CD4-positive, CD25-positive, alpha-beta regulatory T cell (primary cell): Measurements from ENCODE around the gene GOLGA6A. TPM values are rescaled to one million over a fixed set of nuclear protein-coding genes. Genes with fewer than 3 reads are reported as not detected.
"Not testable (repeated sequence)": the region's sequence is repeated elsewhere in the genome, so short reads cannot be mapped to it uniquely, and the experiment has no call there.

Source experiments
- ATAC-seq, 2 donors: fragments of 150-1000 bp; cut with Tn5 transposase; one replicate each; pipeline ENCODE4 v1.10.0; 2021; ENCODE audit warnings: low read depth in 2 of 2, moderate number of reproducible peaks in 2 of 2, moderate library complexity in 1 of 2
- DNase-seq, 3 donors: peaks; one replicate each; pipeline versions ENCODE4 v3.0.0 to v3.0.0-alpha.2; 2012 to 2022; ENCODE audit warnings: mixed read lengths in 1 of 3
- H3K27ac ChIP-seq: one replicate; pipeline ENCODE4 v1.7.0; 2013; ENCODE audit warnings: mild to moderate bottlenecking, low read length; ENCODE audit not compliant: insufficient read depth, poor library complexity, severe bottlenecking
- H3K27me3 ChIP-seq: one replicate; pipeline ENCODE4 v1.7.0; 2013; ENCODE audit warnings: low read length; ENCODE audit not compliant: control insufficient read depth, insufficient read depth
- H3K36me3 ChIP-seq: one replicate; pipeline ENCODE4 v1.7.0; 2013; ENCODE audit warnings: mild to moderate bottlenecking, low read length, moderate library complexity; ENCODE audit not compliant: control insufficient read depth, insufficient read depth
- H3K4me1 ChIP-seq: 2 replicates; pipeline ENCODE4 v1.7.0; 2013; ENCODE audit warnings: mild to moderate bottlenecking, low read length; ENCODE audit not compliant: insufficient read depth, control insufficient read depth, poor library complexity, severe bottlenecking
- H3K4me3 ChIP-seq: one replicate; pipeline ENCODE4 v1.7.0; 2013; ENCODE audit warnings: low read depth, mild to moderate bottlenecking, low read length, moderate library complexity
- H3K9me3 ChIP-seq, 2 experiments: 1 replicate in 1 of 2; 2 replicates in 1 of 2; pipeline ENCODE4 v1.7.0; 2013; ENCODE audit warnings: low read length in 2 of 2, mild to moderate bottlenecking in 1 of 2, moderate library complexity in 1 of 2; ENCODE audit not compliant: control insufficient read depth in 2 of 2
- H3K27ac Mint-ChIP-seq, 3 donors: one replicate each; pipeline ENCODE4 v1.8.0; 2020 to 2022; ENCODE audit warnings: mild to moderate bottlenecking in 3 of 3, mixed read lengths in 3 of 3, moderate library complexity in 2 of 3
- H3K27me3 Mint-ChIP-seq: one replicate; pipeline ENCODE4 v1.8.0; 2022; ENCODE audit warnings: mild to moderate bottlenecking, mixed read lengths
- H3K36me3 Mint-ChIP-seq: one replicate; pipeline ENCODE4 v1.8.0; 2020; ENCODE audit warnings: mixed read lengths
- H3K4me1 Mint-ChIP-seq, 4 donors: one replicate each; pipeline ENCODE4 v1.8.0; 2020 to 2022; ENCODE audit warnings: mixed read lengths in 4 of 4, mild to moderate bottlenecking in 1 of 4
- H3K4me3 Mint-ChIP-seq, 4 donors: one replicate each; pipeline ENCODE4 v1.8.0; 2020 to 2022; ENCODE audit warnings: mild to moderate bottlenecking in 4 of 4, mixed read lengths in 4 of 4, moderate library complexity in 3 of 4
- H3K9me3 Mint-ChIP-seq, 7 donors: one replicate each; pipeline ENCODE4 v1.8.0; 2020 to 2022; ENCODE audit warnings: mixed read lengths in 7 of 7, mild to moderate bottlenecking in 3 of 7, moderate library complexity in 2 of 7
- polyA plus RNA-seq, 4 donors: library from polyadenylated mRNA; unstranded; fragments of 300-500 nt; fragmentation: Illumina TruSeq; gene quantifications; one replicate each; pipeline ENCODE4 v1.2.3, GENCODE V29; 2021
- total RNA-seq: library from RNA; stranded (reverse); gene quantifications from one replicate; pipeline ENCODE4 v1.2.3, GENCODE V29; 2022

Gene GOLGA6A
- total and polyA plus RNA-seq, 5 donors from 2014 or later: 0.20 TPM; not detected in 4

- not testable (repeated sequence) for H3K9me3 Mint-ChIP-seq, DNase-seq, H3K4me3 ChIP-seq, H3K4me1 ChIP-seq, H3K9me3 ChIP-seq, H3K36me3 Mint-ChIP-seq, H3K36me3 ChIP-seq, H3K4me3 Mint-ChIP-seq, H3K27me3 ChIP-seq, H3K4me1 Mint-ChIP-seq, H3K27ac ChIP-seq, ATAC-seq, H3K27me3 Mint-ChIP-seq
- peak overlapping the region in 1 of 3 donors; percentile 60 for H3K27ac Mint-ChIP-seq
Measured at GRCh38 chr15:74064183-74064582, 18.2 kb downstream of the GOLGA6A start.

GRCh38 chr15:74063425-74064146 is 18.8 kb downstream of the GOLGA6A start:
- not testable (repeated sequence) for DNase-seq

GRCh38 chr15:74062671-74063070 is 19.7 kb downstream of the GOLGA6A start:
- Histone ChIP-seq H3K27ac (no peak overlapping the region), H3K4me1 (no peaks in the 10 kb centered on the region), H3K4me3 (no peak overlapping the region), H3K36me3 (peaks cover 3% of the 10 kb centered on the region), H3K27me3 (no peaks in the 10 kb centered on the region), H3K9me3 (no peaks in the 10 kb centered on the region)
- no peak for ATAC-seq
- H3K27ac Mint-ChIP-seq: no peak overlapping the region
- H3K4me1 Mint-ChIP-seq: peaks cover 0 to 5% (median 1%) of the 10 kb centered on the region in 4 donors
- no peaks in the 10 kb centered on the region for H3K27me3 Mint-ChIP-seq
- H3K4me3 Mint-ChIP-seq: no peak overlapping the region
- peaks cover 11% of the 10 kb centered on the region for H3K36me3 Mint-ChIP-seq
- no peaks in the 10 kb centered on the region for H3K9me3 Mint-ChIP-seq
- DNase-seq: no peak

More at GRCh38 chr15:74063425-74064146, 18.8 kb downstream of the GOLGA6A start:
- not testable (repeated sequence) for H3K9me3 ChIP-seq, ATAC-seq, H3K27ac ChIP-seq, H3K36me3 Mint-ChIP-seq, H3K4me3 ChIP-seq, H3K36me3 ChIP-seq, H3K27me3 Mint-ChIP-seq, H3K4me1 ChIP-seq, H3K9me3 Mint-ChIP-seq, H3K4me3 Mint-ChIP-seq, H3K4me1 Mint-ChIP-seq, H3K27me3 ChIP-seq, H3K27ac Mint-ChIP-seq

GRCh38 chr15:74062236-74062635 is 20.1 kb downstream of the GOLGA6A start:
- no peak overlapping the region for H3K4me3 Mint-ChIP-seq
- H3K27me3 ChIP-seq: no peaks in the 10 kb centered on the region
- H3K9me3 ChIP-seq: no peaks in the 10 kb centered on the region
- DNase-seq (no peak), ATAC-seq (no peak)
- no peaks in the 10 kb centered on the region for H3K4me1 ChIP-seq
- H3K27me3 Mint-ChIP-seq: no peaks in the 10 kb centered on the region
- peaks cover 3% of the 10 kb centered on the region for H3K36me3 ChIP-seq
- H3K4me3 ChIP-seq: no peak overlapping the region
- no peaks in the 10 kb centered on the region for H3K9me3 Mint-ChIP-seq
- H3K27ac ChIP-seq: no peak overlapping the region
- no peak overlapping the region for H3K27ac Mint-ChIP-seq
- H3K4me1 Mint-ChIP-seq: peaks cover 0 to 5% (median 1%) of the 10 kb centered on the region in 4 donors
- H3K36me3 Mint-ChIP-seq: peaks cover 11% of the 10 kb centered on the region

- no peak for DNase-seq
- Histone ChIP-seq H3K4me1 (no peaks in the 10 kb centered on the region), H3K27ac (no peak overlapping the region), H3K4me3 (no peak overlapping the region), H3K36me3 (peaks cover 3% of the 10 kb centered on the region), H3K27me3 (no peaks in the 10 kb centered on the region), H3K9me3 (no peaks in the 10 kb centered on the region)
- Mint-ChIP-seq H3K4me3 (no peak overlapping the region), H3K27ac (no peak overlapping the region), H3K27me3 (no peaks in the 10 kb centered on the region), H3K36me3 (peaks cover 11% of the 10 kb centered on the region), H3K4me1 (peaks cover 0 to 5% (median 1%) of the 10 kb centered on the region in 4 donors), H3K9me3 (no peaks in the 10 kb centered on the region)
- no peak for ATAC-seq
Measured at GRCh38 chr15:74060251-74060650, 22.1 kb downstream of the GOLGA6A start.

- not testable (repeated sequence) for H3K27me3 ChIP-seq, ATAC-seq, H3K9me3 ChIP-seq, H3K27ac Mint-ChIP-seq, H3K36me3 ChIP-seq, DNase-seq, H3K4me3 ChIP-seq, H3K4me1 Mint-ChIP-seq, H3K4me1 ChIP-seq, H3K4me3 Mint-ChIP-seq, H3K27me3 Mint-ChIP-seq, H3K9me3 Mint-ChIP-seq, H3K27ac ChIP-seq
- peaks cover 11% of the 10 kb centered on the region for H3K36me3 Mint-ChIP-seq
Measured at GRCh38 chr15:74059050-74059833, 23.1 kb downstream of the GOLGA6A start.

GRCh38 chr15:74056330-74056729 is 26.0 kb downstream of the GOLGA6A start:
- H3K27ac ChIP-seq, H3K27me3 Mint-ChIP-seq, H3K4me3 ChIP-seq, H3K9me3 Mint-ChIP-seq, H3K36me3 ChIP-seq, H3K4me1 ChIP-seq, H3K4me3 Mint-ChIP-seq, DNase-seq, H3K9me3 ChIP-seq, H3K27me3 ChIP-seq, ATAC-seq: not testable (repeated sequence)
- Mint-ChIP-seq H3K27ac (peak overlapping the region in 1 of 3 donors; percentile 7), H3K36me3 (peaks cover 11% of the 10 kb centered on the region), H3K4me1 (peaks cover 5 to 11% (median 7%) of the 10 kb centered on the region in 4 donors)
